K562 (cell line): ENCODE data around the gene IGFALS. TPM values are rescaled to one million over a fixed set of nuclear protein-coding genes. Genes with fewer than 3 reads are reported as not detected.

Experiments used
- ARID4B ChIP-seq: sonication (generic); formaldehyde crosslinking; IDR thresholded peaks from 2 replicates; pipeline ENCODE4 v1.8.0; 2022; ENCODE audit warnings: mild to moderate bottlenecking, missing genetic modification reagents
- C11orf30 ChIP-seq: fragments of 450-650 bp; IDR thresholded peaks from 2 replicates; pipeline ENCODE4 v1.6.1; 2016; ENCODE audit warnings: low read depth, mild to moderate bottlenecking
- CHD2 ChIP-seq: IDR thresholded peaks from 2 replicates; pipeline ENCODE4 v1.6.1; 2011; ENCODE audit warnings: low read depth, low read length
- ESRRA ChIP-seq: fragments of 450-650 bp; IDR thresholded peaks from 2 replicates; pipeline ENCODE4 v1.6.1; 2014; ENCODE audit warnings: low read depth, mild to moderate bottlenecking, moderate library complexity, borderline replicate concordance
- ETV5 ChIP-seq: sonication (generic); formaldehyde crosslinking; IDR thresholded peaks from 2 replicates; pipeline ENCODE4 v1.4.0; 2020; ENCODE audit warnings: low read depth, mild to moderate bottlenecking, missing genetic modification reagents
- HMGN3 ChIP-seq: IDR thresholded peaks from 2 replicates; pipeline ENCODE4 v1.6.1; 2011; ENCODE audit warnings: borderline replicate concordance, low read depth, mild to moderate bottlenecking, mixed read lengths, low read length; ENCODE audit not compliant: insufficient read length; ENCODE audit errors: extremely low read depth
- HOXB6 ChIP-seq: fragments of 250-450 bp; sonication (Bioruptor Pico); IDR thresholded peaks from 2 replicates; pipeline ENCODE4 v1.5.1; 2022; ENCODE audit warnings: mild to moderate bottlenecking, borderline replicate concordance
- MTA1 ChIP-seq: fragments of 450-650 bp; IDR thresholded peaks from 2 replicates; pipeline ENCODE4 v1.6.1; 2017; ENCODE audit warnings: borderline replicate concordance
- NFIC ChIP-seq: fragments of 450-650 bp; IDR thresholded peaks from 2 replicates; pipeline ENCODE4 v1.6.1; 2017; ENCODE audit warnings: mild to moderate bottlenecking, inconsistent platforms
- POLR2AphosphoS5 ChIP-seq: IDR thresholded peaks from 2 replicates; pipeline ENCODE4 v1.6.1; 2011; ENCODE audit warnings: mild to moderate bottlenecking, low read depth, low read length, moderate library complexity; ENCODE audit not compliant: control insufficient read depth, insufficient read depth
- SMARCC2 ChIP-seq: fragments of 450-650 bp; IDR thresholded peaks from 2 replicates; pipeline ENCODE4 v1.6.1; 2017; ENCODE audit warnings: antibody characterized with exemption, moderate library complexity, mild to moderate bottlenecking, low read depth
- SNAPC5 ChIP-seq: fragments of 250-450 bp; sonication (Bioruptor Pico); IDR thresholded peaks from 2 replicates; pipeline ENCODE4 v1.8.0; 2021; ENCODE audit warnings: moderate library complexity, mild to moderate bottlenecking, inconsistent platforms
- ZKSCAN8 ChIP-seq: fragments of 200-800 bp; sonication (Bioruptor generic); IDR thresholded peaks from 2 replicates; pipeline ENCODE4 v1.6.1; 2016; ENCODE audit warnings: missing genetic modification characterization, missing compliant biosample characterization
- ZNF121 ChIP-seq: sonication (generic); formaldehyde crosslinking; conservative IDR thresholded peaks from 2 replicates; pipeline ENCODE4 v1.8.0; 2022; ENCODE audit warnings: missing genetic modification reagents
- ZNF407 ChIP-seq: fragments of 450-650 bp; IDR thresholded peaks from 2 replicates; pipeline ENCODE4 v1.6.1; 2016; ENCODE audit warnings: low read depth
- polyA plus RNA-seq, 8 experiments: library from polyadenylated mRNA; depleted of rRNA in 4 of 8; stranded (reverse) in 5 of 8; unstranded in 3 of 8; fragments of >200 nt; fragmentation: Nextera tagmentation in 2 of 8; fragmentation: Illumina TruSeq in 1 of 8; extraction: Ambion mirVana in 2 of 8; extraction: Trizol in 1 of 8; gene quantifications; 2 replicates each; pipeline versions ENCODE4 v1.2.1 to v1.2.3, GENCODE V29; 2011 to 2014; ENCODE audit warnings: inconsistent platforms in 1 of 8, missing spikeins in 1 of 8
- total RNA-seq, 7 experiments: library from RNA; depleted of rRNA in 6 of 7; stranded (reverse); fragments of >200 nt in 6 of 7; fragmentation: Illumina TruSeq in 2 of 7; extraction: Trizol in 2 of 7; gene quantifications; 2 replicates each; pipeline versions ENCODE4 v1.2.1 to v1.2.3, GENCODE V29; 2011 to 2021; ENCODE audit warnings: low replicate concordance in 1 of 7

The IGFALS gene
- total and polyA plus RNA-seq, 9 of the 15 experiments (the other 6 are each of a cell fraction or from before 2014, with no cell fraction given), result not detected

- TF ChIP-seq HMGN3, result peak; percentile 65
- TF ChIP-seq ZKSCAN8 (CRISPR knock-in tag), result no peak
- peak; percentile 91 for TF ChIP-seq ETV5 (CRISPR knock-in tag)
- peak; percentile 56 for TF ChIP-seq NFIC
- peak; percentile 41; the same call in 1 of the 2 replicates for TF ChIP-seq ESRRA
- TF ChIP-seq HOXB6, result no peak
- no peak for TF ChIP-seq ZNF407
- peak; percentile 92 for TF ChIP-seq ARID4B
- TF ChIP-seq POLR2AphosphoS5, result peak; percentile 66; the same call in 1 of the 2 replicates
- TF ChIP-seq SMARCC2, result no peak
- TF ChIP-seq CHD2, result no peak
- no peak for TF ChIP-seq MTA1
- TF ChIP-seq ZNF121 (CRISPR knock-in tag), result no peak; the same call in 1 of the 2 replicates
- peak; percentile 96 for TF ChIP-seq C11orf30
- TF ChIP-seq SNAPC5, result no peak
Observed at GRCh38 chr16:1772908-1773702, 20.4 kb downstream of the IGFALS start, which contains the start of gene MRPS34 (continued).
